Neural progenitor cell (in vitro differentiated cells): ENCODE data around the gene GLIS1.

ENCODE experiments used
- CTCF ChIP-seq: fragments of 200-600 bp; sonication (generic); IDR thresholded peaks from 2 replicates; pipeline ENCODE4 v1.5.1; 2017; ENCODE audit warnings: antibody characterized with exemption, mild to moderate bottlenecking
- EZH2 ChIP-seq: fragments of 200-600 bp; sonication (generic); IDR thresholded peaks from 2 replicates; pipeline ENCODE4 v1.6.1; 2017; ENCODE audit warnings: antibody characterized with exemption, mild to moderate bottlenecking, moderate library complexity
- EZH2phosphoT487 ChIP-seq: fragments of 200-600 bp; sonication (generic); IDR thresholded peaks from 2 replicates; pipeline ENCODE4 v1.6.1; 2017; ENCODE audit warnings: antibody characterized with exemption

GRCh38 chr1:53657531-53657805 is 81.5 kb downstream of the GLIS1 start:
- TF ChIP-seq CTCF (no peak), EZH2phosphoT487 (no peak), EZH2 (no peak)
